HG03460 (cell line): ENCODE results near the gene CLDN22.

Experiments used
- ATAC-seq: cut with Tn5 transposase; IDR thresholded peaks from one replicate; pipeline ENCODE4 v1.9.1; 2021; ENCODE audit not compliant: unreplicated experiment

CLDN22 gene

DNA sequence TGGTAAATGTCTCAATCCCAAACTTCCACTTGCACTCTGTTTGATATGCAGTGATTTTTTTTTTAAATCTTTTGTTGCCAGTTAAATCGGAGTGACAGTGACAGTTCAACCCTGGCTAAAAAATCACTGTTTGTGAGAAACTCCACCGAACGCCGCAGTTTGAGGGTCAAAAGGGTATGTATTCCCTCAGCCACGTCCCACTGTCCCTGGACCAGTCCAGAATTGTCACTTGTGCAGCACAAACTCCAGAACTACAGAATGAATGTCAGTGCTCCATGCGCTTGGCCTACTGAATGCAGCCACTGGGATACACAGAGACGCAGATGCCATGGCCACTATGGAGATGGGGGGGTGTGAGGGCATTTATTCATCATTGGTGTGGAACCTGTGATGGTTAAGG is 34.2 kb downstream of the CLDN22 start:
- ATAC-seq, result no peak

- ATAC-seq, result no peak
These were observed 35.1 kb downstream of the CLDN22 start for GRCh38 chr4:183284965-183285364.

DNA sequence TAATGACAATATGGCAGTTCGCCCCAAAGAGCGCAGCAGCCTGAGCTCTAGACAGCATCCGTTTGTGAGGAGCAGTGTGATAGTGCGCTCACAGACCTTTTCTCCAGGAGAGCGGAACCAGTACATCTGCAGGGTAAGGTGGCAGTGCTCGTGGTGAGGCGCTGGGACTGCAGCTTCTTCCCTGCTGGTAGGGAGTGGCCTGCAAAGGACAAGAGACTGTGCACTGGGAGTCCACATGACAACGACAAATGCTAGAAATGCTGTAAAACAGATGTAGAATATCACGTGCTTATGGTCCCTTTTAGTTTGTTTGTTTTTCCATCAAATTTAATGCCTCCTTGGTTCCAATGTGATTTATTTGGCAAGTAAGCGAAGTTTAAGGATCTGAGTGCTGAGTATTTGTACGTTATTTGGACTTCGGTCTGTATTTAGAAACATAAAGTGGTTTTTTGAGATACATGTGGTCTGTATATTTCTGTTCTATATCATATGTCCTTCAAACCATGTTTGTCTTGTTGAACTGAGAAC is 35.8 kb downstream of the CLDN22 start:
- no peak for ATAC-seq

GRCh38 chr4:183276106-183276505 is 44.0 kb downstream of the CLDN22 start:
- ATAC-seq, result no peak

GRCh38 chr4:183272384-183272783 is 47.7 kb downstream of the CLDN22 start:
- ATAC-seq, result no peak

DNA sequence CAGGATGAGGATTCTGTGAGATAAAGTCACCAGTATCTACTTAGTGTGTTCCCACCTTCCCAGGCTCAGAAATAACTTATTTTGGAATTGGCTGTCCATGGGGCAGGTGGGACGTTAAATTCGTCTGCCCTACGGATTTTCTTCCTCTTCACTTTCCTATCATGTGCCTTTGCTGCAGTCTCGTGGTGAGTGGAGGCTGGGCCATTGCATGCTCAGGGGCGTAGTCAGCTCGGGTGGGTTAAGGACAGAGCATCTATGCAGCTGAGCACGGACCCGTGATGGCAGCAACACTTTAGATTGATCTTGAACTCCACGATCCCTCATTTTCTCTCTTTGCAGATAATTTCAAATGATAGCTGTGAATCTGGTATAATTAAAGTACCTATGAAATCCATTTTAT is 51.5 kb downstream of the CLDN22 start:
- ATAC-seq, result no peak
